Sigmoid colon (tissue), 7 donors: ENCODE results near the gene SSBP4. TPM values are rescaled to one million over a fixed set of nuclear protein-coding genes. Genes with fewer than 3 reads are reported as not detected.

Experiments
- DNase-seq: peaks from one replicate; pipeline ENCODE4 v3.0.0-alpha.2; 2019
- H3K27ac ChIP-seq, 4 donors: fragments of 200-600 bp; sonication (generic); one replicate each; pipeline ENCODE4 v1.5.1; 2016 to 2019; ENCODE audit warnings: mild to moderate bottlenecking in 1 of 4
- H3K27me3 ChIP-seq, 3 donors: fragments of 200-600 bp; sonication (generic); one replicate each; pipeline ENCODE4 v1.5.1; 2019; ENCODE audit warnings: mild to moderate bottlenecking in 1 of 3
- H3K36me3 ChIP-seq, 4 donors: fragments of 200-600 bp; sonication (generic); one replicate each; pipeline ENCODE4 v1.5.1; 2016 to 2019
- H3K4me1 ChIP-seq, 4 donors: fragments of 200-600 bp; sonication (generic); one replicate each; pipeline ENCODE4 v1.5.1; 2017 to 2019
- H3K4me3 ChIP-seq, 4 donors: fragments of 200-600 bp; sonication (generic); one replicate each; pipeline ENCODE4 v1.5.1; 2017 to 2019; ENCODE audit warnings: mild to moderate bottlenecking in 2 of 4, moderate library complexity in 1 of 4
- H3K9me3 ChIP-seq, 4 donors: fragments of 200-600 bp in 3 of 4; sonication (generic) in 3 of 4; one replicate each; pipeline versions ENCODE4 v1.5.1 to v1.6.1; 2013 to 2019
- CTCF ChIP-seq, 4 experiments: fragments of 450-650 bp in 3 of 4; fragments of 200-600 bp in 1 of 4; IDR thresholded peaks; one replicate each; pipeline ENCODE4 v1.5.1; 2016 to 2019; ENCODE audit warnings: antibody characterized with exemption in 4 of 4, mild to moderate bottlenecking in 3 of 4, moderate library complexity in 2 of 4
- EP300 ChIP-seq, 4 donors: sonication (generic); formaldehyde crosslinking; IDR thresholded peaks; one replicate each; pipeline ENCODE4 v1.6.1; 2017; ENCODE audit warnings: antibody characterized with exemption in 4 of 4
- POLR2A ChIP-seq, 2 donors: fragments of 450-650 bp; IDR thresholded peaks; one replicate each; pipeline ENCODE4 v1.6.1; 2016; ENCODE audit warnings: antibody characterized with exemption in 2 of 2, mild to moderate bottlenecking in 2 of 2, moderate library complexity in 2 of 2
- POLR2AphosphoS5 ChIP-seq, 4 donors: sonication (generic); formaldehyde crosslinking; IDR thresholded peaks; one replicate each; pipeline ENCODE4 v1.6.1; 2017; ENCODE audit warnings: antibody characterized with exemption in 4 of 4
- WGBS, 2 donors: extraction: QIAGEN DNeasy Blood & Tissue Kit; methylation state at CpG; one replicate each; pipeline ENCODE4 v1.1.7; 2013; 5-methylcytosine and 5-hydroxymethylcytosine counted together
- intact Hi-C: fragments of 100-400 bp; cut with DNase I; formaldehyde crosslinking; loops from one replicate; pipeline ENCODE4 v1.15.1; 2023
- polyA plus RNA-seq, 3 donors: library from polyadenylated mRNA; stranded (reverse); fragments of 200-250 nt; gene quantifications; one replicate each; pipeline ENCODE4 v1.2.3, GENCODE V29; 2013
- total RNA-seq, 4 donors: library from RNA; depleted of rRNA; stranded (reverse); fragments of >200 nt; gene quantifications; one replicate each; pipeline ENCODE4 v1.1.0, GENCODE V29; 2016
- donor health status: healthy with polysubstance abuse.
- donor health status: Bipolar disorder and iron deficiency.
- donor health status: healthy.

SSBP4 gene
- total and polyA plus RNA-seq, 7 donors, result 13.9 to 71.4 (median 52.4) TPM

GRCh38 chr19:18434411-18435175, 15.4 kb downstream of the SSBP4 start:
- Histone ChIP-seq H3K27me3 (peaks cover 4 to 63% (median 24%) of the 10 kb centered on the region in 3 donors), H3K27ac (peak overlapping the region in 3 of 4 donors; percentile 45 to 66 (median 65)), H3K9me3 (no peaks in the 10 kb centered on the region), H3K4me3 (peak overlapping the region in 3 of 4 donors; percentile 12 to 57 (median 57)), H3K36me3 (peaks cover 0 to 11% (median 0%) of the 10 kb centered on the region in 4 donors), H3K4me1 (peaks cover 0 to 53% (median 50%) of the 10 kb centered on the region in 4 donors)
- no peak for DNase-seq
- no peak for TF ChIP-seq CTCF (IDR thresholded peaks at IDR 0.05)
- no peak for TF ChIP-seq EP300 (IDR thresholded peaks at IDR 0.05)
- TF ChIP-seq POLR2A (IDR thresholded peaks at IDR 0.05), result no peak
- no peak for TF ChIP-seq POLR2AphosphoS5 (IDR thresholded peaks at IDR 0.05)
- intact Hi-C loops, result no loop called here
- WGBS, 2 donors, result 90 to 91% methylated on average over 21 of the region's 21 CpGs

- Histone ChIP-seq H3K4me3 (no peak overlapping the region), H3K27ac (no peak overlapping the region), H3K9me3 (no peaks in the 10 kb centered on the region), H3K4me1 (peaks cover 0 to 46% (median 45%) of the 10 kb centered on the region in 4 donors), H3K36me3 (peaks cover 0 to 11% (median 0%) of the 10 kb centered on the region in 4 donors), H3K27me3 (peaks cover 4 to 63% (median 24%) of the 10 kb centered on the region in 3 donors)
- TF ChIP-seq POLR2A (IDR thresholded peaks at IDR 0.05) (no peak), EP300 (IDR thresholded peaks at IDR 0.05) (no peak), CTCF (IDR thresholded peaks at IDR 0.05) (no peak), POLR2AphosphoS5 (IDR thresholded peaks at IDR 0.05) (no peak)
- intact Hi-C loops, result no loop called here
- DNase-seq, result no peak
- 95 to 96% methylated on average over 49 of the region's 49 CpGs for WGBS, 2 donors
Measured at GRCh38 chr19:18435178-18435841, 16.1 kb downstream of the SSBP4 start.

GRCh38 chr19:18435842-18436670, 16.9 kb downstream of the SSBP4 start:
- no peak overlapping the region for H3K4me3 ChIP-seq
- TF ChIP-seq POLR2A (IDR thresholded peaks at IDR 0.05) (no peak), CTCF (IDR thresholded peaks at IDR 0.05) (no peak), POLR2AphosphoS5 (IDR thresholded peaks at IDR 0.05) (no peak), EP300 (IDR thresholded peaks at IDR 0.05) (no peak)
- H3K9me3 ChIP-seq, result no peaks in the 10 kb centered on the region
- peaks cover 0 to 12% (median 0%) of the 10 kb centered on the region in 4 donors for H3K36me3 ChIP-seq
- peaks cover 0 to 46% (median 44%) of the 10 kb centered on the region in 4 donors for H3K4me1 ChIP-seq
- intact Hi-C loops, result no loop called here
- H3K27me3 ChIP-seq, result peaks cover 4 to 63% (median 24%) of the 10 kb centered on the region in 3 donors
- no peak for DNase-seq
- WGBS, 2 donors, result 86 to 88% methylated on average over 46 of the region's 46 CpGs
- H3K27ac ChIP-seq, result peak overlapping the region; percentile 63 to 81 (median 68)

- intact Hi-C loops, result no loop called here
- Histone ChIP-seq H3K9me3 (no peaks in the 10 kb centered on the region), H3K27ac (peak overlapping the region; percentile 63 to 81 (median 68)), H3K36me3 (peaks cover 0 to 15% (median 0%) of the 10 kb centered on the region in 4 donors), H3K27me3 (peaks cover 4 to 63% (median 24%) of the 10 kb centered on the region in 3 donors), H3K4me3 (peak overlapping the region; percentile 29 to 53 (median 47)), H3K4me1 (peaks cover 0 to 46% (median 44%) of the 10 kb centered on the region in 4 donors)
- WGBS, 2 donors, result 24 to 32% methylated on average over 67 of the region's 67 CpGs
- no peak for TF ChIP-seq POLR2A (IDR thresholded peaks at IDR 0.05)
- TF ChIP-seq POLR2AphosphoS5 (IDR thresholded peaks at IDR 0.05), result peak in 1 of 4 donors; percentile 10
- TF ChIP-seq EP300 (IDR thresholded peaks at IDR 0.05), result no peak
- no peak for TF ChIP-seq CTCF (IDR thresholded peaks at IDR 0.05)
- peak; percentile 88 for DNase-seq
Measured at GRCh38 chr19:18436671-18437490, 17.7 kb downstream of the SSBP4 start.
